Fibroblast of villous mesenchyme (primary cell): ENCODE data around the gene MOK. TPM values are rescaled to one million over a fixed set of nuclear protein-coding genes. Genes with fewer than 3 reads are reported as not detected.

Experiments
- DNase-seq: peaks from one replicate; pipeline ENCODE4 v3.0.0-alpha.2; 2010; ENCODE audit warnings: low read depth
- H3K4me3 ChIP-seq: 2 replicates; pipeline ENCODE4 v1.5.1; 2011; ENCODE audit warnings: low read depth, mild to moderate bottlenecking, low read length
- CTCF ChIP-seq: IDR thresholded peaks from 2 replicates; pipeline ENCODE4 v1.5.1; 2012; ENCODE audit warnings: low read depth, mild to moderate bottlenecking, low read length; ENCODE audit not compliant: insufficient read depth
- total RNA-seq: library from RNA; depleted of rRNA; stranded (reverse); fragments of >200 nt; gene quantifications from 2 replicates; pipeline ENCODE4 v1.2.3, GENCODE V29; 2012

The MOK gene
- total RNA-seq, 1 donor: 16.0 TPM

DNA sequence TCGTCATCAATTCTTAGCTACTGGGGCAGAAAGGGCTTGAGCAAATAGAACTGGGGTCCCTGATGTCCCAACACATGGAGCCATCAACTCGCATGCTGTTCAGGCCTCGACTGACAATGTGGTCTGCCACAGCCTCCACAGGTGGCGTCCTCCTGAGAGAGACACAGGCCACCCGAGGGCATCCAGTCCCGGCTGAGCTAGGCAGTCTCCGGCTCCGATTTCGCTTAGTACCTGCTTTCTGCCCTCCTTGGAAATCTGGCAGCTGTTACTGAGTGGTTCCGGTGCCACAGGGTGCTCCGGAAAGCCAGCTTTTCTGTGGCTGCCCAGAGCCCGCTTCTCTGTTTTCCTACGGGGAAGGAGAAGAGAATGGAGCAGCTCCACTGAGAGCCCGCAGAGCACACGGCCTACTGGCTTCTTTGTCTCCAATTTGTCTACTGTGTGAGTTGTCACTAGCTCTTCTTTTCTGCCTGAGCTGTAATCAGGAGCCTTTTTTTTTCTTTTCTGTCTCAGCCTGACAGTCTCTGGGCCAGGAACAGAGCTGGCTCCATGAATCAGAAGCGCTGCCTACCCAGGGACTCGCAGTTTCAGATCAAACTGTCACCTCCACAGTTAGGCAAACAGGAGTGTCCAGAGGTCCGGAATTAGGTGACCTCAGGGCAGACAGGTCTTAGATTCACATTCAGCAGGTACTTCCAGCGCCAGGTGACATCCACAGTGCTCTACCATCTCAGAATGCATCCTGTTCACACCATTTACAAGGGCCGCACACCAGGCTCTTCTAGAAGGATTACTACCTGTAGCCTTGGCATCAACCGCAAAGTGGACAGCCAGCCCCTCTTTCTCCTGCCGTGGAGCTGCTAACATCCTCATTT lies 73.3 kb downstream of the MOK start:
- H3K4me3 ChIP-seq: no peak overlapping the region
- DNase-seq: no peak
- no peak for TF ChIP-seq CTCF

DNA sequence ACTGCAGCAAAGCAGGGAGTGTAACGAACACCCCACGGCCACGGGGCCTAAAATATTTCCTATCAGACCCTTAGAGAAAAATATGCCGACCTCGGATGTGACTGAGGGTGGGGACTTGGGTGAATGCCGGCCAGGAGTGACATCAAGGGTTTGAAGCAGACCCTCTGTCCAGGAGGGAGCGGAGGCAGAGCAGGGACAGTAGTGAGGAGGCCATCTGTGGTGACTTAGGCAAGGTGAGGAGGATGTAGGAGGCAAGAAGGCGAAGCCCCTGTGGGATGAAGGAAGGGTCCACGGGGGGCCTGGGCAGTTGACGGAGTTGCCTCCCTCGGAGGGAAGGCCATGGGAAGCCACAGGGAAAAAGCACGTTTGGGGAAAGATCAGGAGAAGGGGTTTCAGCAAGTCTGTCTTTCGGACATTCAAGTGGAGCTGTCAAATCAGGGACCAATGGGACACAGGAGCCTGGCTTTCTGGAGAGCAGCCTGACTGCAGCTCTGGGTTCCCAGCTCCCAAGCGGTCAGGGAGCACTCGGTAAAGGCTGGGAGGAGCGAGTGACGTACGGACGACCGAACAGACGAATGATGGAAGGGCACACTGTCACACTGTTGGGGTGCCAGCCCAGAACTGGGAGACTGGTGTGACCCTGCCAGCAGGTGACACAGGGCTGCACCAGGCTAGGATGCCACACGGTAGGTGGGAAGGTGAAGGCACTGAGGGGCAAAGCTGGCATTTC lies 74.3 kb downstream of the MOK start:
- no peak for DNase-seq
- no peak overlapping the region for H3K4me3 ChIP-seq
- no peak for TF ChIP-seq CTCF

- DNase-seq: no peak
- no peak for TF ChIP-seq CTCF
Observed at GRCh38 chr14:102229739-102230092, 75.2 kb downstream of the MOK start.

GRCh38 chr14:102229071-102229738 lies 75.8 kb downstream of the MOK start:
- no peak overlapping the region for H3K4me3 ChIP-seq
- no peak for TF ChIP-seq CTCF
- no peak for DNase-seq

More at GRCh38 chr14:102229739-102230092, 75.2 kb downstream of the MOK start:
- H3K4me3 ChIP-seq: no peak overlapping the region

DNA sequence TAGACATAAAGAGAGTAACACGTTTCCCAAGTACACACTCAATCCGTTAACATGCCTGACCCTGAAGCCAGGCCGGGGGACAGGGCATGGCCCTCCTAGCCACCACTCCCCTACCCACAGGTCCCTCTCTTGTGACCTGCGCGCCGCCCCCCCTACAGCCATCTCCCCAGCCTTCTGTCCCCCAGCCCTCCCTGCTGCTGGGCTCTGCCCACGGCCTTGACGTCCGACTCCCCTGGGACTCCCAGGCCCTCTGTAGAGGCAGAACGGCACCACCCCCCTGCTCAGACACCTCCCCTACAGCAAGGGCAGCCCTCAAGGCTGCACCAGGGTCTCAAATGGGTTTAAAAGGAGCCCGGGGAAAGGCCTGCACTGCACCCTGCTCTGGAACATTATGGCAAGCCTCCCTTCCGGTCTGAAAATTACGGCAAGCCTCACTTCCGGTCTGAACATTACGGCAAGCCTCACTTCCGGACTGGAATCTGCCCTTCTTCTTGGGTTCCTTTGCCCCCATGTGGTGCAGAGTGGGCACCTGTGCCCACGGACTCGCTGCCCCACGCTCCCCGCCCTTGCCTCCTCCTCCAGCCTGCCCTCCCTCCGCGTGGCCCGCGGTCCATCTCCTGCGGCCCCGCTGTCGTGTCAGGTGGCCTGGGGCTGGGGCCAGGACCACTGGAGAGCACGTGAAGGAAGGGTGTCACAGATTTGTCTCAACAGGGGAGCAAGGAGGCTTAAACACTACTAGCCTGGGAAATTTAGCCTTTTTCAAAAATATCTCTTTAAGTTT lies 77.6 kb downstream of the MOK start:
- no peak overlapping the region for H3K4me3 ChIP-seq
- TF ChIP-seq CTCF: no peak
- DNase-seq: no peak
